COLO829 (cell line): ENCODE measurements around the gene ISG20L2.

Experiments
- DNase-seq: peaks from one replicate; pipeline ENCODE4 v3.0.0; 2012; ENCODE audit warnings: low spot score

ISG20L2 gene

DNA sequence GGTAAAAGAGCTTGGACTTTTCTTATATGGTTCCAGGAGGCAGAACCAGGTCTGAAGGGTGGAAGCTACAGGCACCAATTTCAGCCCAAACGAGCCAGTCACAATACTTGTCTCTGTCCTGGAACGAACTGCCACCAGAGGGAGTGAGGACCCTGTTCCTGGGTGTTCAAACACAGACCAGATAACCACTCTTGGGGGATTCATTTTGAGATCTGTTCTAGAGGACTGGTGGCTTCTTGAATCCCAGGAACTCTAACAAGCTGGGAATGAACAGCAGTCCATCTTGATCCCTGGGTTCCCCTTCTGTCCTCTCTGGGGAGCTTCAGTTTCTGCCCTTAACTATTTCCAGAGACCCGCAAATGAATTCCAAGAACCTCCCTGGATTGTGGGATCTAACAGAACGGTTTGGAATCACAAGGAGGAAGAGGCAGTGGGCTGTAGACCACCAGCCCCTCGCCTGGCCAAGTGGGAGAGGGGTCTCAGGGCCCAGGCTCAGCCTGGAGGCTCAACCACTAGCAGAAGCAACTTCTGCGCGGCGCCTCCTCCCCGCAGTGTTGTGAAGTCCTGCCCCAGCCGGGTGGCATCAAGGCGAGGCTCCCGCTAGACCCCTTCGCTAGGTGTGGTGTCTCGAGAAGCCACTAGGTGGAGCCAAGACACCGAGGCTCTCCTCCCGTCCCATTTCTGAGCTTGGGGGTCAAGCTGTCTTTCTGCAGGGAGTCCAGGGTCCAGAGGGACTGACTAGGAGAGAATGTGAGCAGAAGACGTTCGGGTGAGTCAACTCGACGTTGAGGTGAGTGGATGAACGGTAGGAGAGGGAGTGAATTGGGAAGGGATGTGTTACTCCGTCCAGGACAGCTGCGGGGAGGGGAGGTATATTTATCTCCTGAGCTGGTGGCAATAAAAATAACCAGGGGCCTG, 39.3 kb downstream of the ISG20L2 start:
- peak; percentile 85 for DNase-seq

DNA sequence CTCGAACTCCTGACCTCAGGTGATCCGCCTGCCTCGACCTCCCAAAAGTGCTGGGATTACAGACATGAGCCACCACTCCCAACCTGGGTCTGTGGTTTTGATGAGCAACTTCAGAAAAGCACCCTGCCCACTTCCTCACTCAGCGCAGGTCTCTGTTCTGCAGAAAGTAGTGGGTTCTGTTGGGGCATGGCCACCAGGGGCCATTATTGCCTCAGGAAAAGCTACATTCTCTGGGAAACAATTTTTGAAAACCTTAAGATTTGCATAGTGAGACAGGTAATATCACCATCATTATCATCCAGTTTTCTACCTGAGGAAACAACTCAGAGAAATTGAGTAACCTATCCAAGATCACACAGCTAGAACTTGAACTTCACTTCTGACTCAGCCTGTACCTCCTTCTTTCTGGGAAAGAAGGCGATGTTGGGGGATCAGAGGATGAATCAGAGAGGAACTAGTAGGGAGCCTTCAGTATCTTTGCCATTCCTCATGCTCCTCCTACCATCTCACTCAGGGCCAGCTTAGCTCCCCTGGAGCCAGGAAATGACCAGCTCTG, 44.3 kb downstream of the ISG20L2 start:
- no peak for DNase-seq

GRCh38 chr1:156682166-156682890, 46.2 kb downstream of the ISG20L2 start:
- no peak for DNase-seq

GRCh38 chr1:156681196-156681960, 47.2 kb downstream of the ISG20L2 start:
- no peak for DNase-seq

- no peak for DNase-seq
These were observed 48.5 kb downstream of the ISG20L2 start for GRCh38 chr1:156680056-156680455.

DNA sequence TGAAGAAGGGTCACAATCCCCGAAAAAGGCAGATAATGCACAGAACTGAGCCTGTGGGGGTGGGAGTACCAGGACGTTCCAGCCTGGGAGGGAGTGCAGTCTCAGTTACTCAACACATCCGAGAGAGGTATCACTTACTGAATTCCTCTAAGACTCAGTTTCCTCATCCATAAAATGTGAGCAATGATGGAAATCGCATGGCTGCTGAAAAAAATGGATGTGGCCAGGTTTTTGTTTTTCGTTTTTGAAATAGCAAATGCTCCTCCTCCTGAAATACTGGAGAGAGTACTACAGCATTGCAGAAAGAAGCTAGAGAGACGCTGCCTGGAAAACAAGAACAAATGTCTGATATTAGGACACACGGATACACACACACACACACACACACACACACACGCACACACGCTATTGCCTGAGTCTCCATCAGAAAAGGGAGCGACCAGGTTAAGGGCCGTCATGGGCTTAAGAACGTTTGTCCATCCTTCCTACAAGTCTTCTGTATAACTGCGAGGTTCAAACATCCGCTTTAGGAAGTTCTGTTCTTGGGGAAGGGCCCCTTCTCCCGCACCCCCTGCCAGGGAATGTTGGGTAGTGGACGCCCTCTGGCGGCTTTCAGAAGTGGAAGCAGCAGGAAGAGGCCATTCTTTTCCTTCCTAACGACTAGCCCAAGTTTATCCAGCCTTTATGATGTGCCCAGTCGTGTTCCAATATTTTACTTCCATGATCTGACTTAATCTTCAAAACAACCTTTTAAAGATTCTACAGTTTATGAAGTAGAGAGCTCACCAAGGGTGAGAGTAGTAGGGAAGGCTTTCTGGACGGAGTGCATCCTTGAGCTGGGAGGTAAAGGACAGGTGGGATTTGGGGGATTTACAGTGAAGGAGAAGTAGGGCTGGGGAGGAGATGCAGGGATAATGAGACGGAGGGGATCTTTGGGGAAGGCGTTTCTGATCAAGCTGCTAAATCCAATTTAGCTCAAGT, 50.7 kb downstream of the ISG20L2 start:
- DNase-seq, result peak; percentile 77

DNA sequence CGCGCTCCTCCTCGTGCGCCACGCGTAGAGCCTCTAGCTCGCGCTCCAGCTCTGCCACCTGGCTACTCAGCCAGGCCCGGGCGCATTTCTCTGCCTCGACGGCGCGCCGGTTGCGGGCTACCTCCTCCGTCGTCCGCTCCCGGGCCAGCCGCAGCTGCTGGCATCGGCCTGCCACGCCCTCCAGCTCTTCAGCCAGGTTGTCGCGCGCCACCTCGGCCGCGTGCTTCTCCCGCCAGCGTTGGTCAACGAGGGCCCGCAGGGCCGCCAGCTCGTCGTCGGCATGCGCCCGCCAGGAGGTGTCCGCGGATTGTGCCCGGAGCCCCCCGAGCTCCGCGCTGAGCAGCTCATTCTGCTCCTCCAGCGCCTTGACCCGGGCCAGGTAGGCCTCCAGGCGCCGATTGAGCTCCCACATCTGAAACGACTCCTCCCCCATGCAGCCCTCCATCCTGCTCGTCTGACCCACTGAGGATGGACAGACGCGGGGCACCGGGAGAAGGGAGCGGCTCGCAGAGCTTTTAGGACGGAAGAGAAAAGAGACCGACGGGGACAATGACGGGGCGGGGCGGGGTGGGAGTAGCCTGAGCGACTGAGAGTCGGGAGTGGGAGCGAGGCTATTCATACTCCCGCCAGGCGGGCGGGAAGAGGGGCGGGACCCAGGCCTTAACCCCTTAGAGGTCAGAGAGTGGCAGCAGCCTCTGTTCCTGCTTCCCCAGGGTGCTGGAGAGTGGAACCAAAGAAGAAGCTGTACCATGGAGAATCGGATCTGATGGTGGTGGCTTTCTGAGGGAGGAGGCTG, 51.5 kb downstream of the ISG20L2 start, which contains the start of gene NES:
NES (minus strand) TSS at position 588 of the 796 bp plus-strand sequence; CDS start at position 445, 143 bp downstream.
- peak; percentile 96 for DNase-seq

- DNase-seq, result no peak
These were observed 52.3 kb downstream of the ISG20L2 start for GRCh38 chr1:156676114-156676819.

DNA sequence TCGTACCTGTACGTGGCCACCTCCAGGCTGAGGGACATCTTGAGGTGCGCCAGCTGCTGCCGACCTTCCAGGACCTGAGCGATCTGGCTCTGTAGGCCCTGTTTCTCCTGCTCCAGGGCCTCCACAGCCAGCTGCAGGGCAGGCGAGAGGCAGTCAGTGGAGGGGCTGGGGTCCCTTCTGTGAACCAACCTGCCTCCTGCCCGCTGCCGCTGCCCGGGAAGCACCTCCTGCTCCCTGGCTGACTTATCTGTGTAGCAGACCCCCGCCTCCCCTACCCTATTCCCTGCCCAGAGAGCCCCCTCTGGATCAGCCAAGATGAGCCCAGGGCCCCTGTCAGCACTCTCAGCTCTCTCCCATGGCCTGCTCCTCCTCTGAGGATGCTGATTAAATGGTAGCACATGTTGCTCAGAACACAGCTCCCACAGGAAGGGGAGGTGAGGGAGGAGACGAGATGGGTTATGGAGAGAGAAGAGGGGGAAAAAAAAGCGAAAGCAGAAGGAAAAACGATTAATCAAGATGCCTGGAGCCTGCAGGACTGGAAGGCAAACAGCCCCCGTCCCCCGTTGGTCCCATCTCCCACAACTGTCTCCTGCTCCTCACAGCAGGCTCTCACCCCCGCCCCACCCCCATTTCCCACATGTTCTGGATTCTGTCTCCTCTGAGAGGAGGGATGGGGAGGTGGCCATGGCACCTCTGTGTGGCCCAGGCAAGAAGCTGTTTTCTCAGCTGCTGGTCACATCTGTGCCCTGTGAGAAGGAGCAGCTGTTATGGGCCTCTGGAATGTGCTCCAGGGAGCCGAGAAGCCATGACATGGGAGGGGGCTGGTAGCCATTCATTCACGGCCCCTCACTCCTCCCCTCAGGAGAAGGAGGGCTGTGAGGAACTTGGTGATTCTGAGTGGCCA, 53.1 kb downstream of the ISG20L2 start:
- no peak for DNase-seq

GRCh38 chr1:156673387-156674121, 55.0 kb downstream of the ISG20L2 start:
- DNase-seq, result no peak
